DOHH2 (cell line): Measurements from ENCODE around the gene MBP.

Source experiments
- H3F3A ChIP-seq: fragments of 200-600 bp; sonication (generic), shearing (Covaris generic); 2 replicates; pipeline ENCODE4 v1.6.0; 2016; ENCODE audit warnings: antibody characterized with exemption, mild to moderate bottlenecking; ENCODE audit not compliant: control insufficient read depth, insufficient read depth
- H3K27ac ChIP-seq: fragments of 200-600 bp; sonication (generic); 2 replicates; pipeline ENCODE4 v1.5.1; 2014; ENCODE audit warnings: low read depth, mild to moderate bottlenecking, low read length, moderate library complexity
- H3K27me3 ChIP-seq: fragments of 200-600 bp; sonication (generic); 2 replicates; pipeline ENCODE4 v1.6.1; 2014; ENCODE audit warnings: mild to moderate bottlenecking, low read length, mixed read lengths; ENCODE audit not compliant: control insufficient read depth
- H3K36me3 ChIP-seq: fragments of 200-600 bp; sonication (generic); 2 replicates; pipeline ENCODE4 v1.6.1; 2014; ENCODE audit warnings: mild to moderate bottlenecking, low read length, moderate library complexity, mixed read lengths; ENCODE audit not compliant: control insufficient read depth
- H3K4me1 ChIP-seq: fragments of 200-600 bp; sonication (generic); 2 replicates; pipeline ENCODE4 v1.6.1; 2014; ENCODE audit warnings: mild to moderate bottlenecking, low read length, mixed read lengths; ENCODE audit not compliant: control insufficient read depth
- H3K4me2 ChIP-seq: fragments of 200-600 bp; sonication (generic); 2 replicates; pipeline ENCODE4 v1.6.0; 2014; ENCODE audit warnings: mild to moderate bottlenecking, low read length, moderate library complexity
- H3K4me3 ChIP-seq: fragments of 200-600 bp; sonication (generic); 2 replicates; pipeline ENCODE4 v1.5.1; 2014; ENCODE audit warnings: mild to moderate bottlenecking, low read length, mixed read lengths
- H3K79me2 ChIP-seq: fragments of 200-600 bp; sonication (generic); 2 replicates; pipeline ENCODE4 v1.6.1; 2014; ENCODE audit warnings: mild to moderate bottlenecking, low read length, mixed read lengths; ENCODE audit not compliant: control insufficient read depth
- H3K9me2 ChIP-seq: fragments of 200-600 bp; sonication (generic); replicated peaks from 2 replicates; pipeline ENCODE4 v1.6.1; 2014; ENCODE audit warnings: mild to moderate bottlenecking, low read length, mixed read lengths; ENCODE audit not compliant: control insufficient read depth
- H3K9me3 ChIP-seq: fragments of 200-600 bp; sonication (generic); 2 replicates; pipeline ENCODE4 v1.6.1; 2014; ENCODE audit warnings: antibody characterized with exemption, low read length, mixed read lengths; ENCODE audit not compliant: control insufficient read depth, insufficient read depth
- H4K20me1 ChIP-seq: fragments of 200-600 bp; sonication (generic); 2 replicates; pipeline ENCODE4 v1.6.0; 2014; ENCODE audit warnings: low read depth, mild to moderate bottlenecking, antibody characterized with exemption, low read length, moderate library complexity; ENCODE audit not compliant: control insufficient read depth, insufficient read depth
- CTCF ChIP-seq: fragments of 200-600 bp; sonication (generic); IDR thresholded peaks from one replicate; pipeline ENCODE4 v1.5.1; 2014; ENCODE audit warnings: antibody characterized with exemption, mild to moderate bottlenecking, low read depth, low read length; ENCODE audit not compliant: poor library complexity, severe bottlenecking
- EZH2phosphoT487 ChIP-seq: fragments of 200-600 bp; sonication (generic); IDR thresholded peaks from 2 replicates; pipeline ENCODE4 v1.6.1; 2017; ENCODE audit warnings: borderline replicate concordance, mild to moderate bottlenecking, antibody characterized with exemption, low read length, moderate library complexity, mixed read lengths

MBP gene

GRCh38 chr18:77078690-77079070, 53.9 kb downstream of the MBP start:
- TF ChIP-seq EZH2phosphoT487 (no peak), CTCF (no peak)
- no peaks in the 10 kb centered on the region; the same call in 1 of the 2 replicates for H4K20me1 ChIP-seq
- no peak overlapping the region for H3K27ac ChIP-seq
- no peak overlapping the region for H3K4me2 ChIP-seq
- peaks cover 3% of the 10 kb centered on the region; the same call in 1 of the 2 replicates for H3K36me3 ChIP-seq
- no peak overlapping the region for H3K4me3 ChIP-seq
- no peaks in the 10 kb centered on the region for H3K9me3 ChIP-seq
- peaks cover 27% of the 10 kb centered on the region for H3K4me1 ChIP-seq
- peaks cover 37% of the 10 kb centered on the region for H3K79me2 ChIP-seq
- H3F3A ChIP-seq, result no peaks in the 10 kb centered on the region
- H3K9me2 ChIP-seq, result no peaks in the 10 kb centered on the region
- no peaks in the 10 kb centered on the region for H3K27me3 ChIP-seq

DNA sequence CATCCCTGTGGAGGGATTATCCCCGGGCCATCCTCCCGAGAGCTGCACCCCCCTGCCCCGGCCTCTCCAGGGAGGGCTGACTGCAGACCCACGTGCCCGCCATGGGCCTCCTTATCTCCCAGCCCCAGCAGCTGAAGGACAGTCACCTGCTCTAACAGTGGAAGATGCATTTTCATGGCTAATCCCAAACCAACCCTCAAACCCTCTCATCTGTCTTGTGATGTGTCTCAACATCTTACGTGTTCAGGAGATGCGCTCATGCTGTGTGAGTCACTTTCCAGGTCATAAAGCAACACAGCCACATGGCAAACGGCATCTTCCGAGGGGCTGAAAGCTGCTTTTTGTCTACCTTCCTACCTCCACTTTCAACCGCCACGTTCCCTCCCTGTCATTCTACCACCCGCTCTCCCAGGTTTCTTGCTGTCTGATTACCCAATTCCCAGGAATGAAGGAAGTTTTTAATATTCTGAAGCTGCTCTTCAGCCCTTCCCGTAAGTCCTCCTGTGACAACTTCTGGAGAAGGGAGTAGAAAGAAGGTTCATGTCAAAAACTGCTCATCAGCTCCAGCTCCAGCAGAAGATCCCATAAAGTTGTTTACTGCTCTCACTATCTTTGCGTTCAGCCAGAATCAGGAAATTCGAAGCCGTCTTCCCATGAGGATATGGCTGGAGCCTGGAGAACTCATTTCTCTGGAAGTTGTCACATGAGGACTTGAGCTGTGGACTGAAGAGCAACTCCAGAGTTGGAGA, 54.5 kb downstream of the MBP start:
- H3K9me3 ChIP-seq, result no peaks in the 10 kb centered on the region
- H4K20me1 ChIP-seq, result no peaks in the 10 kb centered on the region; the same call in 1 of the 2 replicates
- TF ChIP-seq EZH2phosphoT487 (no peak), CTCF (no peak)
- H3K36me3 ChIP-seq, result peaks cover 3% of the 10 kb centered on the region; the same call in 1 of the 2 replicates
- H3K9me2 ChIP-seq, result no peaks in the 10 kb centered on the region
- H3F3A ChIP-seq, result no peaks in the 10 kb centered on the region
- H3K4me3 ChIP-seq, result no peak overlapping the region
- H3K4me2 ChIP-seq, result no peak overlapping the region
- H3K4me1 ChIP-seq, result peaks cover 27% of the 10 kb centered on the region
- H3K79me2 ChIP-seq, result peaks cover 38% of the 10 kb centered on the region
- H3K27me3 ChIP-seq, result no peaks in the 10 kb centered on the region
- no peak overlapping the region for H3K27ac ChIP-seq

- Histone ChIP-seq H3K9me3 (no peaks in the 10 kb centered on the region), H4K20me1 (no peaks in the 10 kb centered on the region; the same call in 1 of the 2 replicates), H3K4me2 (no peak overlapping the region), H3K4me1 (peaks cover 25% of the 10 kb centered on the region), H3K27ac (no peak overlapping the region), H3K79me2 (peaks cover 31% of the 10 kb centered on the region), H3K4me3 (no peak overlapping the region), H3K36me3 (peaks cover 3% of the 10 kb centered on the region; the same call in 1 of the 2 replicates), H3K27me3 (no peaks in the 10 kb centered on the region), H3K9me2 (no peaks in the 10 kb centered on the region), H3F3A (no peaks in the 10 kb centered on the region)
- TF ChIP-seq CTCF (no peak), EZH2phosphoT487 (no peak)
Measured at GRCh38 chr18:77077401-77077800, 55.2 kb downstream of the MBP start.
